IPS-20b (cell line): ENCODE results near the gene PTTG1IP.
"Not testable (repeated sequence)": the region's sequence is repeated elsewhere in the genome, so short reads cannot be mapped to it uniquely, and the experiment has no call there.

Source experiments
- H3K27ac ChIP-seq: one replicate; pipeline ENCODE4 v1.5.1; 2013; ENCODE audit warnings: low read length
- H3K27me3 ChIP-seq: 2 replicates; pipeline ENCODE4 v1.6.1; 2013; ENCODE audit warnings: mild to moderate bottlenecking, low read length, inconsistent platforms; ENCODE audit not compliant: insufficient read depth
- H3K36me3 ChIP-seq: 2 replicates; pipeline ENCODE4 v1.6.1; 2013; ENCODE audit warnings: low read depth, mild to moderate bottlenecking, inconsistent platforms, low read length, moderate library complexity; ENCODE audit not compliant: insufficient read depth
- H3K4me1 ChIP-seq: 2 replicates; pipeline ENCODE4 v1.6.1; 2013; ENCODE audit warnings: mild to moderate bottlenecking, control low read depth, inconsistent platforms, low read length, moderate library complexity; ENCODE audit not compliant: insufficient read depth
- H3K4me3 ChIP-seq: 2 replicates; pipeline ENCODE4 v1.5.1; 2013; ENCODE audit warnings: mild to moderate bottlenecking, low read length, inconsistent platforms
- H3K9ac ChIP-seq: 2 replicates; pipeline ENCODE4 v1.6.1; 2013; ENCODE audit warnings: low read depth, mild to moderate bottlenecking, inconsistent platforms, low read length, moderate library complexity
- H3K9me3 ChIP-seq: 2 replicates; pipeline ENCODE4 v1.6.1; 2013; ENCODE audit warnings: mild to moderate bottlenecking, low read depth, low read length, inconsistent platforms; ENCODE audit not compliant: insufficient read depth

PTTG1IP gene

GRCh38 chr21:44884097-44884496 lies 10.6 kb upstream of the PTTG1IP start:
- Histone ChIP-seq H3K9ac (no peak overlapping the region), H3K9me3 (no peaks in the 10 kb centered on the region), H3K4me1 (no peaks in the 10 kb centered on the region), H3K36me3 (no peaks in the 10 kb centered on the region), H3K4me3 (no peak overlapping the region), H3K27me3 (no peaks in the 10 kb centered on the region), H3K27ac (no peak overlapping the region)

DNA sequence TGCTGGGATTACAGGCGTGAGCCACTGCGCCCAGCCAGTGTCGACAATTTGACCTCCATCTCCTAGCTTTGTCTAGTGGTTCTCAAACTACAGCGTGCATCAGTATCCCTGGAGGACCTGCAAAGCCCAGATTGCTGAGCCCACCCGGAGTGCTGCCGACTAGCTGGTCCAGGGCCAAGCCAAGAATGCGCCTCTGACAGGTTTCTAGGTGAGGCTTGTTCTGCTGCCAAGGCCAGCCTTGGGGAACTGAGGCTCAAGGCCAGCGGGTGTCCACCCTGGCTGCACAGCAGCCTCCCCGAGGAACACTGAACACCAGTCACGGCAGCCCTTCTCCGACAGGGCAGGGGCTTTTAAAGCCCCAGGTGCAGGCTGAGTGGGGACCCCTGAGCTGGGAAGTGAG lies 9.8 kb upstream of the PTTG1IP start:
- Histone ChIP-seq H3K4me3 (no peak overlapping the region), H3K27ac (no peak overlapping the region), H3K27me3 (no peaks in the 10 kb centered on the region)

DNA sequence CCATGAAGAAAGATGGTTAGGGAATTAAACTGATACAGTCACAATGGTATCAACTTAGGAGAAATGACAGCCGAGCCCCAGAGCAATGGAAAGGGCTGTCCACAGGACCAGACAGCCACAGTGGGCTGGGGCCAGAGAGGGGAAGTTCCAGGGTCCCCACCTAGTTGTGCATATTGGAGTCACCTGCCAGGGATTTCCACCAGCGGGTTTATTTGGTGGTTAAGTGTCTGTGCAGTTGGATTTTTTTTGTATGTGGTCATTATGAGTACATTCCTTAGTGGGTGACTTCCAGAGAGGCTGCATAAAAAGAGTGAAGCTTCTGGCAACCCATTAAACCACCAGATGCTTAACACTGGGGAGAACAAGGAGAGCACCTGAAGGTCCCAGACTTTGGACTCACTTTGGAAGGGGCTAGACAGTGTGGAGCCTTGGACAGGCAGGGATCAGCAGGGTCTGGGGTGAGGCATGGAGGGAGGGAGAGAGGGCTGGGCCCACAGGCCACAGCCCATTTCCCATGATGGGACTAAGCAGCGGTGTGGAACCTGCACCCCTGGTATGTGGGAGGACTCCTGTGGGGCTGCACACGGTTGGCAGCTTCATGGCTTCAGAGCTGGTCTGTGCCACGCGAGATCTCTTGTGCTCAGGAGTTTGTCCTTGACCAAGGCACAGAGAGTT lies 7.8 kb upstream of the PTTG1IP start:
- no peaks in the 10 kb centered on the region for H3K9me3 ChIP-seq
- no peaks in the 10 kb centered on the region for H3K36me3 ChIP-seq
- no peak overlapping the region for H3K27ac ChIP-seq
- H3K9ac ChIP-seq: no peak overlapping the region
- H3K27me3 ChIP-seq: peaks cover 7% of the 10 kb centered on the region; the same call in 1 of the 2 replicates
- no peak overlapping the region for H3K4me3 ChIP-seq
- no peaks in the 10 kb centered on the region for H3K4me1 ChIP-seq

More for the DNA sequence above, 9.8 kb upstream of the PTTG1IP start:
- Histone ChIP-seq H3K9me3 (no peaks in the 10 kb centered on the region), H3K9ac (no peak overlapping the region), H3K36me3 (no peaks in the 10 kb centered on the region), H3K4me1 (no peaks in the 10 kb centered on the region)

DNA sequence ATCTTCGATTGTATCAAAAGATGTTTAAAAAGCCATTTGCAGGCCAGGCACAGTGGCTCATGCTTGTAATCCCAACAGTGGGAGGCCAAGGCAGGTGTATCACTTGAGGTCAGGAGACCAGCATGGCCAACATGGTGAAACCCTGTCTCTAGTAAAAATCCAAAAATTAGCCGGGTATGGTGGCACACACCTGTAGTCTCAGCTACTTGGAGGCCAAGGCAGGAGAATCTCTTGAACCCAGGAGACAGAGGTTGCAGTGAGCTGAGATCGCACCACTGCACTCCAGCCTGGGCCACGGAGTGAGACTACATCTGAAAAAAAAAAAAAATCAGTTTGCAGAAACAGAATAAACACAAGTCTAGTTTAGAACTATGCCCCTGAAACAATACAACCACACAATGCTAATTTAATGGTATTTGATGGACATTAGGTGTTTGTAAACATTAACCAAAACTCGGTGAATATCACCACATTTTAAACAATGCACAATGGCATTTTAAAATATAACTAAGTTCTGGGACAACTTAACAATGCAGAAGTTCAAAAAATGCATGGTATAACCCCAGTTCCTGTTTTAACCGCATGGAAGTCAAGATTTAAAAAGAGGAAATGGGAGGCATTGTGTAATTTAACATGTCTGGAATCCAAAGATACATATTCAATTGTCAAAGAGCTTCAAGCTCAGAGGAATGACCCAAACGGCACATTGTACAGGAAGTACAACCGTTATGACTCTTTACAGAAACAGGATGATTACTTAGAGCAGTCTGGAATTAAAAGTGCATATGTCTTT lies 7.1 kb upstream of the PTTG1IP start:
- Histone ChIP-seq H3K9me3 (no peaks in the 10 kb centered on the region), H3K9ac (no peak overlapping the region), H3K36me3 (no peaks in the 10 kb centered on the region), H3K4me3 (no peak overlapping the region), H3K27ac (no peak overlapping the region), H3K27me3 (peaks cover 14% of the 10 kb centered on the region; the same call in 1 of the 2 replicates), H3K4me1 (no peaks in the 10 kb centered on the region)

DNA sequence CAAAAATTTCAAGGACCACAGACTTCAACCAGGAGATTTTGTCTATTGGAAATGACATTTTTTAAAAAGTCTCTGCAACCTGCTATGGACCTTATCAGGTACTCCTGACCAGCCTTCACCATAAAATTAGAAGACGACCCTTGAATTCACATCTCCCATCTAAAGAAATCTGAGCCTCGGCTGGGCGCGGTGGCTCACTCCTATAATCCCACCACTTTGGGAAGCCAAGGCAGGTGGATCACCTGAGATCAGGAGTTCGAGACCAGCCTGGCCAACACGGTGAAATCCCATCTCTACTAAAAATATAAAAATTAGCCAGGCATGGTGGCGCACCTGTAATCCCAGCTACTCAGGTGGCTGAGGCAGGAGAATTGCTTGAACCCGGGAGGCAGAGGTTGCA lies 5.7 kb upstream of the PTTG1IP start:
- H3K4me3 ChIP-seq, H3K9me3 ChIP-seq, H3K9ac ChIP-seq, H3K4me1 ChIP-seq, H3K27ac ChIP-seq, H3K36me3 ChIP-seq: not testable (repeated sequence)
- peaks cover 28% of the 10 kb centered on the region for H3K27me3 ChIP-seq

GRCh38 chr21:44878053-44878982 lies 4.8 kb upstream of the PTTG1IP start:
- no peak overlapping the region for H3K27ac ChIP-seq
- H3K4me1 ChIP-seq: no peaks in the 10 kb centered on the region
- H3K4me3 ChIP-seq: no peak overlapping the region
- H3K9ac ChIP-seq: no peak overlapping the region
- H3K9me3 ChIP-seq: no peaks in the 10 kb centered on the region
- peaks cover 31% of the 10 kb centered on the region for H3K27me3 ChIP-seq
- no peaks in the 10 kb centered on the region for H3K36me3 ChIP-seq

DNA sequence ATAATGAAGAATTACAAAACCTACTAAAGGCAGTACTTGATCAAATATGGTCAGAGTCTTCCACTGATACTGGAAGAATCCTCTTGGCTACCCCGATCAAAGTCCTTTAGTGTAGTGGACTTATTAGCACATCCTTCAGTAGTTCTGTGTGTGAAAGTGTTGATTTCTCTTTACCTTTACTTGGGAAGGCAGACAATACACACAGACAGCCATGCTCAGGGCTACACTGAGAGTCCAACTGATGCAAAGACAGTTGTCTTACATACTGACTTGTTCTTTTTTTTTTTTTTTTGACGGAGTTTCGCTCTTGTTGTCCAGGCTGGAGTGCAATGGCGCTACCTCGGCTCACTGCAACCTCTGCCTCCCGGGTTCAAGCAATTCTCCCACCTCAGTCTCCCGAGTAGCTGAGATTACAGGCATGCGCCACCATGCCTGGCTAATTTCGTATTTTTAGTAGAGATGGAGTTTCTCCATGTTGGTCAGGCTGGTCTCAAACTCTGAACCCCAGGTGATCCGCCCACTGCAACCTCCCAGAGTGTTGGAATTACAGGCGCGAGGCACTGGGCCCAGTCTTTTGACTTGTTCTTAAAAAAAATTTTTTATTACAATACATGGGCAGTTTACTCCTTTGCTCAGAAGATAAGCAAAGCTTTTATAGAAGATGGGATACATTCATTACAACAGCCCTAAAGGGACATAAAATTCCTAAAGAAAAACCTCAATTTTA lies 3.5 kb upstream of the PTTG1IP start:
- H3K9ac ChIP-seq: no peak overlapping the region
- H3K9me3 ChIP-seq: no peaks in the 10 kb centered on the region
- H3K27me3 ChIP-seq: peaks cover 31% of the 10 kb centered on the region
- no peaks in the 10 kb centered on the region for H3K4me1 ChIP-seq
- no peak overlapping the region for H3K27ac ChIP-seq
- no peak overlapping the region for H3K4me3 ChIP-seq
- H3K36me3 ChIP-seq: no peaks in the 10 kb centered on the region

GRCh38 chr21:44875316-44875700 lies 1.8 kb upstream of the PTTG1IP start:
- Histone ChIP-seq H3K4me1 (peaks cover 3% of the 10 kb centered on the region; the same call in 1 of the 2 replicates), H3K27me3 (peaks cover 31% of the 10 kb centered on the region), H3K27ac (no peak overlapping the region), H3K4me3 (peak overlapping the region; percentile 78), H3K9me3 (no peaks in the 10 kb centered on the region), H3K36me3 (no peaks in the 10 kb centered on the region), H3K9ac (no peak overlapping the region)

GRCh38 chr21:44874497-44875315 lies 1.2 kb upstream of the PTTG1IP start:
- H3K36me3 ChIP-seq: no peaks in the 10 kb centered on the region
- no peak overlapping the region for H3K27ac ChIP-seq
- H3K27me3 ChIP-seq: peaks cover 31% of the 10 kb centered on the region
- H3K9me3 ChIP-seq: no peaks in the 10 kb centered on the region
- peak overlapping the region; percentile 55; the same call in 1 of the 2 replicates for H3K9ac ChIP-seq
- peaks cover 3% of the 10 kb centered on the region; the same call in 1 of the 2 replicates for H3K4me1 ChIP-seq
- peak overlapping the region; percentile 78 for H3K4me3 ChIP-seq

- Histone ChIP-seq H3K9me3 (no peaks in the 10 kb centered on the region), H3K9ac (peak overlapping the region; percentile 55; the same call in 1 of the 2 replicates), H3K27me3 (peaks cover 31% of the 10 kb centered on the region), H3K4me1 (peaks cover 3% of the 10 kb centered on the region; the same call in 1 of the 2 replicates), H3K4me3 (peak overlapping the region; percentile 78), H3K27ac (no peak overlapping the region), H3K36me3 (no peaks in the 10 kb centered on the region)
These were observed 678 bp upstream of the PTTG1IP start for GRCh38 chr21:44874240-44874496.
